GM18868 (cell line): ENCODE results near the gene CNTN4.
A peak's percentile ranks its signal among the peaks of the same experiment; 100 is the strongest.
"Not testable (repeated sequence)": the region's sequence is repeated elsewhere in the genome, so short reads cannot be mapped to it uniquely, and the experiment has no call there.

Source experiments
- ATAC-seq: cut with Tn5 transposase; IDR thresholded peaks from one replicate; pipeline ENCODE4 v1.9.1; 2021; ENCODE audit warnings: mild to moderate bottlenecking, moderate library complexity; ENCODE audit not compliant: unreplicated experiment

The CNTN4 gene

DNA sequence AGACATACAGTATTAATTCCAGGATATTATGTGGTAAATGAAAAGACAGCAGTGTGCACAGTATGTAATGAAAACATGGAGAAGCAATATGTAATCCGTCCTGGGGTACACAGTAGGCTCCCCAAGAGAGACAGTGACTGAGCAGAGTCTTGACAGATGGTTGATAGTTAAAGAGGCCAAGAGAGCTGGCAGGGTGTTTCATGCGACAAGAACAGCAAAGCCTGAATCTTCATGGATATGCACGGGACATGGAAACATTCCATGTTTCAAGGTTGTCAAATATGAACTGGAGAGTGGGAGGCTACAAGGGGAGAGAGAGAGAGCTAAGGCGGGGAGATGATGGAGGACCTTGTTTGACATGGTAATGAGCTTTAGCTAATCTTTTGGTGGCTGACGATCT, 673.1 kb downstream of the CNTN4 start:
- no peak for ATAC-seq

DNA sequence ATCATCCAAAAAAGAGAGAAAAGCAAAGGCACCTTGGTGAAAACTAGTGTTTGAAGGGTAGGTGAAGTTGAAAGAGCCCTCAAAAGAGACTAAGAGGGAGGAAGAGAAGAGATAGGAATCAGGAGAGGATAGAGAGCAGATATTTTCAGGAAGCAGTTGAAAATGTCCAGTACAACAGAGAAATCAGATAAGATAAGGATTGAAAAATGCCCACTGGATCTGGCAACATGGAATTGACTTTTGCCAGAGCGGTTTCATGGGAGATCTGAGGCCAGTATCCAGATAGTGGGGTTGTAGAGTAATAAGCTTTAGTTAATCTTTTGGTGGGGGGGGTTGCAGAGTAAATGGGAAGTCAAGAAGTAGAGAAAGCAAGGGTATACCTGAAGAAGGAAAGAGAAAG, 674.1 kb downstream of the CNTN4 start:
- ATAC-seq: no peak

DNA sequence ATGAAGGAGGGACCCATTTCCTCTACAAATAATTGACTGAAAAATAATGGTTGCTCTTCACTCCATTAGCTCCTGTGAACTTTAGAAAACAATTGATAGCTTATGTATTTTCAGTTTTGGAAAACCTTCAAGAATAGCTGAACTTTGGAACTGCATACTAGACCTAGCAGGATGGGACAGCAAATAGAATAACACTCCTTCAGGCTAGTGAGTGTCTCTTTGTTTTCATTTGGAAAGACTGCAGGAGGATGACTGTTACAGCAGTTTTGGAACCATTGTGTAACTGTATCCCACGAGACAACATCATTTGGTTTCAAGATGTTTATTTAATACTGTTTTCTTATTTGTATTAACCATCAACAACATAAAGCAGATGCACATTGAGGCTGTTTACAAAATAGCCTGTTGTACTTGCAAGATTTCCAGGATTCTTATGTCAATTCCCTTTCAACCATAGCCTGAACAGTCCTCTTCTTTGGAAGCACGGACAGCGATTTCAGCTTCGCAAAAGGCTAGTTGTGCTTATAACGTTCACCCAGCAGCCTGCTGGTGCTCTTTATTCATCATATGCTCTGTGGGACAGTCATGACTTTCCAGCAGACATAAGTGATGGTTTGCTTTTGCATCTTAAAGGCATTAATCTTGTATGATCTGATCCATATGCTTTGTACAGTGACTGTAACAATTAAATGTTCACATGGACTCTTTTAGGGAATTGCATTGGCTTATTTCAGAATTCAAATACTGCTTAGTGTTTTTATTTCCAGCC, 676.0 kb downstream of the CNTN4 start:
- no peak for ATAC-seq

DNA sequence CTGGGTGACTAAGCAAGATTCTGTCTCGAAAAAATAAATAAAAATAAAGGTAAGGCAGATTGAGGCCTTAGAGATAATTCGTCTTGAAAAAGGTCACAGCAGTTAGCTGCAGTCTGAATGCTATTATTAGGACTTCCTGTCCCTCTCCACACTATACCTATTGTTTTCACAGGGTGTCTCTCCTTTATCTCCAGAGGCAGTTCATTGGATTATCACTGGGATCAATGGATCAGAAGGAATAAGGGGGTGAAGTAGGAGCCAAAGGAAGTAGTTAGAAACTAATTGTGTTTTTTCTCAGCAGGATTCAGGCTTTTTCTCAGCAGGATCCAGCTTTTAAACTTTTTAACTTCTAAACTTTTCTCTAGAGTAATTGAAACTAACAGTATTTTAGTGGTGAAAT, 684.6 kb downstream of the CNTN4 start:
- ATAC-seq: no peak

DNA sequence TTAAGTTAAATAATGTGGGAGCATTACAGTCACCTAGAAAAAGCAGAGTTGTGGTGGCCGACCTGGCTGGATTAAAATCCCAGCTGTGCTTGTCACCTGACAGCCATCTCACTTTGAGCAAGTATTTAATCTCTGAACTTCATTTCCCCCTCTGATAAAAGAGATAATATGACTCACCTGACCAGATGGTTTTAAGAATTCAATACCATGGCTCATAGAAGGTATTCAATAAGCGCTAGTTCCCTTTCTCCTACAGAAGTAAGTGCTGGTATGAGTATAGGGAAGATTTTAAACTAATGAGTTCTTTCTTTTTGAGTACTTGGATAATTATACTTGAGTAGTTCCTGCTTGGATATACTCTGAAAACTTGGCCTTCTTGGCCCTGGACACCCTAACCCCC, 686.0 kb downstream of the CNTN4 start:
- no peak for ATAC-seq

DNA sequence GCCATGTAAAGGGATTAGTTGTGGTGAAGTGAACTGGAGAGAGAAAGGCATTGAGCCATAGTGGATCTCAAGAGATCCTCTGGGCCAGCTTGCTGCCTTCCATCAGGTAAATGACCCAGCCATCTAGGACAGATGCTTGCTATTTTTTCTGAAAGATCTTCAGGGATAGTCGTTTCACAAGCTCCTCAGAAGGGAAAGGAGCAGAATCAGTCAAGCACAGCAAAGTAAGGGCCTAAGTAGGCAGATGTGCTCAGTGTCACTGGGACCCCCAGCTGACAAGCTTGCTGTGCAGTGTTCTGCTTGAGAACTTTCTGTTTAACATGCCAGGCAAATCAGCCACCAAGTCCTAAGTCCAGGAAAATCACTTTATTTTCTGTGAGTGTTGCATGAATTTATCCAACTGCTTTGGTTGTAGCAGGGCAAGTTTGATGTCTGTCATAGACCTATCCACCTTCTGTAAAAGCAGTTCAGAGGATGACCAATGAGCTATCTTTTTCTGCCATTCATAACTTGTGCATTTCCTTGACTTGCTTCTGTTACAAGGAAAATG, 691.7 kb downstream of the CNTN4 start:
- ATAC-seq: no peak

DNA sequence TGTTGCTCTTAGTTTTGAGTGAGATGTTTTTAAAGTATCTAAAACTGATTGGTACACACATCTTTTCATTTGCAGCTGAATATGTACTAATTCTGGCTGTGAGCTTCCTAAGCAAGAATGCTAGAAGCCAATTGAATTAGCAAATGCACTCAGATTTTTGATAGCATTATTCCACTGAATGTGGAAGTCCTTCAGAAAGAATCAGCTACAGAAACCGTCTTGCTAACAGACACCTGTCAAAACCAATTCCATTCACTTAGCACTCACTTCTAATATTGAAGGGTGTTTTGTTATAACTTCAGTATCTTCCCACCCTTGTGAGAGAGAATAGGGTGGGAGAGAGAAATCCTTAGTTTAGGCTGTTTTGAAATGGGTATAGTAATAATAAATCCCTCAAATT, 693.8 kb downstream of the CNTN4 start:
- ATAC-seq: no peak

DNA sequence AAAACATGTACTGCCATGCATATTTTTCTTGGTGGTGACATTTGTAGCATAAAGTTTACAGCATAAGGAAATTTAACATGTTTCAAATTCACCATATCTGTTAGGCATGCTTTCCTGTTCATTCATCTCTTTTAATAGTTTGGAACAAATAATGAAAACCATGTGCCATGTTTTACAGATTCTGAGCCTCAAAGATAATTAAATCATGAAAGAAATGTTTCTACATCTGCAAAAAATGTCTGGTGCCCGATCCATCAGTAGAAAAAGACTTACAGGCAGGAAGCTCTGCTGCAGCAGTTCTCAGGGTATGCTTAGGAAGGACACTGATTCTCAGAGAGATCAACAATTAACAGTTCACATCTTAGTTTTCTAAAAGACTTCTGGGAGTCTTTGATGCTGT, 695.3 kb downstream of the CNTN4 start:
- no peak for ATAC-seq

DNA sequence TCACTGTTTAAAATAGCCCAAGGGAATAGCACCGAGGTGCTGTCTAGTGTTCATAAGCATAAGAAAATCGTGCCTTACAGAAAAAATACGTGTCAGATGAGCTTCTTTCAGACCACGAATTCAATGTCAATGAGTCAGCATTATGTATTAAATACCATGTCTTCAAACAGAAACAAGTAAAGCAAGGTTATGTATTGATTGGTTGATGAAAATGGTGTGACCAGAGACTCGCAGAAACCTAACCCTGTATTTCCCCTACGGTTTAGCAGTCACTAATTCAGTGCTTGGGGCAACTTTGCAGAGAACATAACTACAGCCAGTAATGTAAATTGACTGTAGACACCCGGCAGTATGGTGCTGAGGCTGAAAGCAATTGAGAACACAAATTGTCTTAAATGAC, 703.8 kb downstream of the CNTN4 start:
- peak; percentile 53 for ATAC-seq

DNA sequence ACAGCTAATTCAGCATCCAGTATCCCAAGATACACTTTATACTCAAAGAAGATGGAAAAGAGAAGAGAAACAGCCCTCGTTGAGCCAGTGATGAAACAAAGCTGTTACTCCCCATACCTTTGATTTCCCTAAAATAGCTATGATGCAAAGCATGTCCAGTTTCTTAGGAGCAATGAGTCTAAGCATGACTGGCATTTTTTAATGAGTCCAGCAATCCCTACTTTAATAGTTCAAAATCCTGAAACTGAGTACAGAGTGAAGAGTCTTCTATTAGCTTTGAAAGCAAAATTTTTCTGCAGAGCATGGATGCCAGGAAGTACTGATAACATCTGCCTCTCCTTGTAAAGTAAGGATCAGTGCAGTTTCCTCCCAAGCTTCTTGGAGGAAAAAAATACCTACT, 708.8 kb downstream of the CNTN4 start:
- ATAC-seq: no peak

DNA sequence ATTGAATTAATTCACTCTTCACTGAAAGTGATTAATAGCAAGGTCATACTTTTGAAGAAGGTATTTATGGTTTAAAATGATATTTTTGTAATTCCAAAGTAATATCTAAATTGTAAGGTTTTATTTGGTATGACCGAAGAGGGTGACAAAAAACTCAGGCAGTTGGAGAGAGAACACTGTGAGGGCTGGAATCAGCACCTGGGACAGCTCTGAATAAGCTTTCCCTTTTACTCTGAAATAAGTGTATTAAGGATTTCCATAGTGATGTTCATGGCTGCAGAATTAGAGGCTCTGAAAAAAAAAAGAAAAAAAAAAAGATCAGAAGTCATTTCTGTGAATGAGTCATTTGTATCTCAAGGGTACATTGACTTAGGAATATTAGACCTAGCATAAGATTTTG, 712.1 kb downstream of the CNTN4 start:
- no peak for ATAC-seq

DNA sequence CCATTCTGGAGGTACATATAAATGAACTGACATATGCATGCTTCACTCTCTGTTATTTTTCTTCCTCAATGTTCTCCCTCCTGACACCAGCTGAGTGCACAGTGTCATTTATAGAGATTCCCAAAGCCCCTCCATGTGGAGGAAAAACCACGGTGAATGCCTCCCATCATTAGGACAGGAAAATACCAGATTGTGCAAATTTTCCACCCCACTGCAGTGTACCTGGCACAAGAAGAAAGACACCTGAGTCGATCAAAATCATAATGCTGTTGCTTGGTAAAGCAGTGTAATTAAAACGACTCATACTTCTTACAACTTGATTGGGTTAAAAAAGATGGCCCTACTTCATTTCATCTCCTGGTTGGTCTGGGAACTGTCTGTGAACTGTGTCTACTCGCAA, 720.9 kb downstream of the CNTN4 start:
- no peak for ATAC-seq

DNA sequence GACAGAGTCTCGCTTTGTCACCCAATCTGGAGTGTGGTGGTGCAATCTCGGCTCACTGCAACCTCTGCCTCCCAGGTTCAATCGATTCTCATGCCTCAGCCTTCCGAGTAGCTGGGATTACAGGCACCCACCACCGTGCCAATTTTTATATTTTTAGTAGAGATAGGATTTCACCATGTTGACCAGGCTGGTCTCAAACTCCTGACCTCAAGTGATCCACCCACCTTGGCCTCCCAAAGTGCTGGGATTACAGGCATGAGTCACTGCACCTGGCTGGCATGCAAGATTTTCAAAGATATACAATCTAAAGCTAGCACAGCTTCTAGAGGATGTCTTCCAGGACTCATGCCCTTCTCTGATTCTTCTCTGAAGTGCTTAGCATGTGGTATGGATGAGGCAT, 722.3 kb downstream of the CNTN4 start:
- ATAC-seq: not testable (repeated sequence)

DNA sequence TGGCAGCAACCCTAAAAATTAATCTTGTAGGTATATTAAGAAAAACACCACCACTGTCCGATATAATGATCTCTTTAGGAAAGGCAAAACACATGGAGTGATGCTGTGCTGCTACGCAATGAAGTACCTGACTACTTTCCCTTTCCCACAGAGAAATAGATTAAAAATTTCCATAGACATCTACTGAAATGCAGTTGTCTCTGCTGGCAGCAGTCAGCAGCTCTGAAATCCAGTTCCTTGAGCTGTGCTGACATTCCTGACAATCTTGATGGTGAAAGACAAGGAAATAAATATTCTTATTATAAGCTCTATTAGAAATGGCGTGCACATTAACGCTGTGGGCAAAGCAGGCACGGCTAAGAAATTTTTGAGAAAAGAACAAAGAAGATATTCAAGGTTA, 723.9 kb downstream of the CNTN4 start:
- ATAC-seq: no peak

DNA sequence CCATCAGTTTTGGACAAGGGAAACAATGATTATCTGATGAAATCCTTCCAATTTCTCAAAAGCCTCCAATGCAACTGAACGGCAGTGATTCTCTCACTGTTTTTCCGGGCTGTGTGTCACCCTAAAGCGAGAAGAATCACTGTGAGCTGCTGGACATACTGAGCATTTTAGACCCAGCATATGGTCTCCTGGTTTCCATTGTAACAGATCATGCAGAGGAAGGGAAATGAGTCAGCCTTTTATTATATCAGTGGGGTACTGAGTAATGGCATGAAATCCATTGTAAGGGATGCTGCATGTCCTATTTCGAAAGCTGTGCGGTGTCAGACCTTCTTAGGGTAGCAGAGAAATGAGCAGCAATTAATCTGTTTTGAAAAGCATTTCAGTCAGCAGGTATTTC, 724.4 kb downstream of the CNTN4 start:
- ATAC-seq: no peak

DNA sequence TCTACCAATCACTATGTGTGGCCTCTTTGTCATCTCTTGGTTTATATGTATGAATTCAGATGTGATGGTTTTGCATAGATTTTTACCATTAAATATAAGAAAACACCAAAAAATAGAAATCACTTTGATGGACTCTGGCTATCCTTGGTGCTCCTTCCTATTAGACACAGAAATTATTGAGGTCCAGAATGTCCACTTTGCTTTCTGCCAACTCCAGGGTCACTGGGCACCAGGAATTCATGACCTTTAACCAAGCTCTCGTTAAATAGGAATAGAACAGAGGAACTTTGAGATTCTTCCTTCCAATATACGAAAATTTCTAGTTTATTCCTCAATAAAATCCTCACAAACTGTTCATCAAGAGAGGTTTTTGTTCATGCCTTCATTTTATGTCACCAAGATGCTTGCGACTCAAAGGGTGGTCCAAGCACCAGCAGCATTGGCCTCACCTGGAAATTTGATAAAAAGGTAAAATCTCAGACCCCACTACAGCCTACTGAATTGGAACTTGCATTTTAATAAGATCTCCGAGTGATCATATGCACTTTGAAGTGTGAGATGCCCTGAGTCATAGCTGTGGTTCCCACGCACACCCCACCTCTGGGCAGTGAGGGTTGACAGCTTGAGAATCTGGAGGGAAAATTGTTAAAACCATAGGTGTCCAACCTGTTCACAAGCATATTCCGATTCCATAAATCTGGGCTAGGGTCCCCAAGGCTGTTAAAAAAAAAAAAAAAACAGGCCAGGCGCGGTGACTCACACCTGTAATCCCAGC, 725.0 kb downstream of the CNTN4 start:
- no peak for ATAC-seq

DNA sequence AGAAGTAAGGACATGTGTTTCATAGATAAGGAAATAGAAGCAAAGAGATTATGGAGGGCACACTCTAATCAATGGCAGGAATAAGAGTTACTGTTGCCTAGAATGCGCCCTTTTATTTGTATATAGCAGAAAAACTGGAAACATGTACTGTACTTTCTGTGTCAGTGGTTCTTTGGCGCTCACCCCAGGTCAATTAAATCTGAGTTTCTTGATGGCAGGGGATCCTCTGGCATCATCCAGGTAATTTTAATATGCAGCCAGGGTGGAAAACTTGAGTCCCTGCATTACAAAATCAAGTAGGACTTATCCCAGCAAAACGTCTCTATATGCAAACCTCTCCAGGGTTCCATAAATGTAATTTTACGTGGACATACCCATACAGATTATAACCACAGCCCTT, 727.4 kb downstream of the CNTN4 start:
- no peak for ATAC-seq

DNA sequence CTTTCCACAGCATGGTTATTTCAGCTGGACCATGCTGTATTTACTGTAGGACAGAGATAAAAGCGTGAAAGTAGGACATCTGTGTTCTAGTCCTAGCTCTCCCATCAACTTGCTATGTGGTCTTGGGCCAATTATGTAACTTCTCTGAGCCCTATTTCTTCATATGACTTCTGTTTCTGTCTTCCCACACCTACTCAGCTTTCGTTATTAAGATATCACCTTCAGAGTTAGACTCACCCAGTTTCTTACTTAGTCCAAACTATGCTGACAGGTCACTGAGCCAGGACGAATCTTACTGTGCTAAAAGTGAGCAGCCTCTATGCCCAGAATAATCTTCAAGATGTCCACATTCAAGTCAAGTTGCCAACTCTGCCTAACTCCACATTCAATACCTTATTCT, 727.8 kb downstream of the CNTN4 start:
- peak; percentile 67 for ATAC-seq

DNA sequence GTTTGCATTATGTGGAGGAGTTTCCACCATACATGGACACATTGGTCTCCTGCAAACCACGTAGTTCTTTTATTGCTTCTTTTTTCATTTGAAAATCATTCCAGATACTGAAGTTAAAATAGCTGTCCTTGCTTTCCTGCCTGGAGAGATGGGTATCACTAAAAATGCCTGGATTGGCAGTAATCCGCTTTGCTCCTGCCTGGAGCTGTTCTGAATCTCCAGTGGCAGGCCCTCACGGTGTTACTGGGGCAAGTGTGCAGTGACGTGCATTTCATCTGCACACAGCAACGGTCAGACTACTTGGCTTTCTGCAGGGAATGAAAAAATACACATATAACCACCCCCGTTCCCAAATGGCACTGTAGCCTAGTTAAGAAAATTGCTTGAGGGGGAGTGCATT, 738.6 kb downstream of the CNTN4 start:
- ATAC-seq: no peak

DNA sequence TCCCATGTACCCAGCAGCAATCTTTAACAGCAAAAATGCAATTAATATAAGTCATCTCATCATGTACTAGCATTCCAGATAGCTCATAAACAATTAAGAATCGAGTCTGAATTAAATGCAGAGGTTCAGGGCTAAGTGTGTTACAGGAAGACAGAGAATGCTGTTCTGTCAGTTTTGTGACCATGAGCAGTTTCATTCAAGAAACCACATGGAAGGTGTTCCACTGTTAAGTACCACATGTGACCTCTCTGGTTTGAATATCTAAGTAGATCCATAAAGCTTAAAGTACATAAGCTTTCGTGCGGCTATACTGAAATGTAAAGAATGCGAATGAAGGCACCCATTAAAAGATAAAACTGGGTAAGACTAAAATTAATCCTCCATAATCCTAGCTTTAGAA, 739.2 kb downstream of the CNTN4 start:
- no peak for ATAC-seq

DNA sequence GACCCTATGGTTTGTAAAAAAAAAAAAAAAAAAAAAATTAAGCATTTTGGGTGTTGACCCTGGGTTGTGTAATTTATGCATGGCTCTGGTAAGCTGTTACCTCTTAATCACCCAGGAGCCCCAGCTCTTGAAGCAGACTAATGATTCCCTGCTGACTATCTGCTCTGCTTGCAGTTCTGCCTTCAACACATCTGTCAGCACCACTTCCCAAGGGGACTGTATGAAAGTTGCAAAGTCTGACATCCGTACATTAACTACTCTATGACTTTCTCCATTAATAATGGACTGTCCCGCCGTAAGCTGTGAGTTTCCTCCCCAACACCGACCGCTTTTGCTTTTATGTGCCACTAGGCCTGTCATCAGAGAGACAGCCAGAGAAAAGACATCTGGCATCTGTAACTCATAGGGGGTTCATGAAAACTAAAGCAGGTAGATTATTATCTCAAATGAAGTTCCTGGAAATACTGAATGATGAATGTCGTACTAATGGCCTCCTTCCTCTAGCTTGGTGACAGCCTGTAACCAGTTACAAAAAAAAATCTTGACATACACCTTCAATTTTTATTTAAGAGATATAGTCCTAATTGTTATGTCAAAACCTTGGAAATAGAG, 740.0 kb downstream of the CNTN4 start:
- no peak for ATAC-seq

DNA sequence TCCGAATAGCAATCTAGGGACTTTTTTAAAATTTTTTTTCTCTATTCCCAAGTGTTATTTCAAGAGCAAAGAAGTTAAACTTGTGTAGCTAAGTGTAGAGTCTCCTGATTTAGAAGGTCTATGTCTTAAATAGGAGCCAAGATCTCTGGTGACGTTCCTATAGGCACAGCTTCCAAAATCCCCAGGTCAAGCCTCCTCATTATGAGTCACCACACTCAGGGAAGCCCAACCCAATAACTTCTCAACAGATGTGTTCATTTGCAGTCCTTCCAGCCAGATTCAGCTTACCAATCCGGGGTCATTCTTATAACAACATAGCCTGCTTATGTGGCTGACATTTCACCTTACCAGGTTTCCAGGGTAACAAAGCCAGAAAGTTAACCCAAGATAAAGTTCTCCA, 741.2 kb downstream of the CNTN4 start:
- ATAC-seq: no peak
